Ishikawa (cell line): ENCODE results near the gene C9.

Experiments used
- CEBPB ChIP-seq: IDR thresholded peaks from 2 replicates; pipeline ENCODE4 v1.6.1; 2012
- CREB1 ChIP-seq: IDR thresholded peaks from 2 replicates; pipeline ENCODE4 v1.6.1; 2012; ENCODE audit warnings: low read depth
- EGR1 ChIP-seq: IDR thresholded peaks from 2 replicates; pipeline ENCODE4 v1.6.1; 2012
- EP300 ChIP-seq: IDR thresholded peaks from 2 replicates; pipeline ENCODE4 v1.6.1; 2012; ENCODE audit warnings: borderline replicate concordance
- FOXM1 ChIP-seq: IDR thresholded peaks from 2 replicates; pipeline ENCODE4 v1.6.1; 2012; ENCODE audit warnings: low read depth, borderline replicate concordance
- MAX ChIP-seq: IDR thresholded peaks from 2 replicates; pipeline ENCODE4 v1.6.1; 2012
- NFIC ChIP-seq: IDR thresholded peaks from 2 replicates; pipeline ENCODE4 v1.6.1; 2012
- RAD21 ChIP-seq: IDR thresholded peaks from 2 replicates; pipeline ENCODE4 v1.6.1; 2012; ENCODE audit warnings: low read depth
- TAF1 ChIP-seq: IDR thresholded peaks from 2 replicates; pipeline ENCODE4 v1.6.1; 2012; ENCODE audit warnings: low read depth, mild to moderate bottlenecking
- TCF12 ChIP-seq: IDR thresholded peaks from 2 replicates; pipeline ENCODE4 v1.6.1; 2012; ENCODE audit warnings: low read depth
- TEAD4 ChIP-seq: IDR thresholded peaks from 2 replicates; pipeline ENCODE4 v1.6.1; 2012
- USF1 ChIP-seq: IDR thresholded peaks from 2 replicates; pipeline ENCODE4 v1.6.1; 2012
- YY1 ChIP-seq: IDR thresholded peaks from 2 replicates; pipeline ENCODE4 v1.6.1; 2012; ENCODE audit warnings: low read depth
- ZBTB7A ChIP-seq: IDR thresholded peaks from 2 replicates; pipeline ENCODE4 v1.6.1; 2012; ENCODE audit warnings: low read depth
- TF ChIP-seq, protein P1 (sequence below): IDR thresholded peaks from 2 replicates; pipeline ENCODE4 v1.6.1; 2012; ENCODE audit warnings: low read depth, mild to moderate bottlenecking

C9 gene

GRCh38 chr5:39399135-39400036, 35.1 kb upstream of the C9 start:
- no peak for TF ChIP-seq RAD21
- no peak for TF ChIP-seq EGR1
- no peak for TF ChIP-seq NFIC
- no peak for TF ChIP-seq TEAD4
- no peak for TF ChIP-seq ZBTB7A
- TF ChIP-seq, protein P1, sequence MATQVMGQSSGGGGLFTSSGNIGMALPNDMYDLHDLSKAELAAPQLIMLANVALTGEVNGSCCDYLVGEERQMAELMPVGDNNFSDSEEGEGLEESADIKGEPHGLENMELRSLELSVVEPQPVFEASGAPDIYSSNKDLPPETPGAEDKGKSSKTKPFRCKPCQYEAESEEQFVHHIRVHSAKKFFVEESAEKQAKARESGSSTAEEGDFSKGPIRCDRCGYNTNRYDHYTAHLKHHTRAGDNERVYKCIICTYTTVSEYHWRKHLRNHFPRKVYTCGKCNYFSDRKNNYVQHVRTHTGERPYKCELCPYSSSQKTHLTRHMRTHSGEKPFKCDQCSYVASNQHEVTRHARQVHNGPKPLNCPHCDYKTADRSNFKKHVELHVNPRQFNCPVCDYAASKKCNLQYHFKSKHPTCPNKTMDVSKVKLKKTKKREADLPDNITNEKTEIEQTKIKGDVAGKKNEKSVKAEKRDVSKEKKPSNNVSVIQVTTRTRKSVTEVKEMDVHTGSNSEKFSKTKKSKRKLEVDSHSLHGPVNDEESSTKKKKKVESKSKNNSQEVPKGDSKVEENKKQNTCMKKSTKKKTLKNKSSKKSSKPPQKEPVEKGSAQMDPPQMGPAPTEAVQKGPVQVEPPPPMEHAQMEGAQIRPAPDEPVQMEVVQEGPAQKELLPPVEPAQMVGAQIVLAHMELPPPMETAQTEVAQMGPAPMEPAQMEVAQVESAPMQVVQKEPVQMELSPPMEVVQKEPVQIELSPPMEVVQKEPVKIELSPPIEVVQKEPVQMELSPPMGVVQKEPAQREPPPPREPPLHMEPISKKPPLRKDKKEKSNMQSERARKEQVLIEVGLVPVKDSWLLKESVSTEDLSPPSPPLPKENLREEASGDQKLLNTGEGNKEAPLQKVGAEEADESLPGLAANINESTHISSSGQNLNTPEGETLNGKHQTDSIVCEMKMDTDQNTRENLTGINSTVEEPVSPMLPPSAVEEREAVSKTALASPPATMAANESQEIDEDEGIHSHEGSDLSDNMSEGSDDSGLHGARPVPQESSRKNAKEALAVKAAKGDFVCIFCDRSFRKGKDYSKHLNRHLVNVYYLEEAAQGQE, result no peak
- TF ChIP-seq USF1, result no peak
- no peak for TF ChIP-seq EP300
- TF ChIP-seq TAF1, result no peak
- TF ChIP-seq CREB1, result no peak
- no peak for TF ChIP-seq YY1
- TF ChIP-seq CEBPB, result no peak

GRCh38 chr5:39396843-39397242, 32.5 kb upstream of the C9 start:
- TF ChIP-seq RAD21, result no peak
- TF ChIP-seq ZBTB7A, result no peak
- no peak for TF ChIP-seq EP300
- TF ChIP-seq, protein P1, result no peak
- TF ChIP-seq TAF1, result no peak
- no peak for TF ChIP-seq USF1
- no peak for TF ChIP-seq MAX
- no peak for TF ChIP-seq CREB1
- TF ChIP-seq TCF12, result no peak
- TF ChIP-seq CEBPB, result no peak
- no peak for TF ChIP-seq FOXM1
- no peak for TF ChIP-seq EGR1
- TF ChIP-seq TEAD4, result no peak
- no peak for TF ChIP-seq NFIC
- no peak for TF ChIP-seq YY1

- TF ChIP-seq TAF1 (no peak), CREB1 (no peak), TCF12 (no peak), RAD21 (no peak), FOXM1 (no peak), TEAD4 (no peak)
These were observed 31.2 kb upstream of the C9 start for GRCh38 chr5:39395521-39395920.

DNA sequence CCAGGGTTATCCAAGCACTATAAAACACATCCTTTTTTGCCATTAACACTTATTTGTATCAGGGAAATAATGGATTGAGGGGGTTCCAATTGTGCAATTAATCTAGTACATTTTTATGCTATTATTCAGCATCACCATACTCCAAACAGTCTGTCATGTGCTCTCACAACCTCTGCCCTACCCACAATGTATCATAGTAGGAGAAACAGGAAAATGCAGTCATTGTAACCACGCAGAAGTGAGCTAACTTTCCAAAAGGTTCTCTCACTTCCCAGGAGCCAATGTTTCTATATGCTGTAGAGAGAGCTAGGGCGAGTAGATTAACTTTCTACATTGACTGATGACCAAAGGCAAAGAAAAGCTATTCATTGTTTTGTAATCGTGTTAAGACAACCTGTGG, 30.7 kb upstream of the C9 start:
- TF ChIP-seq CEBPB (no peak), NFIC (no peak), EP300 (no peak), ZBTB7A (no peak), EGR1 (no peak), CREB1 (no peak), MAX (no peak), TCF12 (no peak), FOXM1 (no peak), TEAD4 (no peak), TAF1 (no peak), USF1 (no peak), RAD21 (no peak), YY1 (no peak)
- TF ChIP-seq, protein P1, result no peak
